Rectal smooth muscle tissue (tissue), 1 donor: Measurements from ENCODE around the gene EMC8.
"Not testable (repeated sequence)": the region's sequence is repeated elsewhere in the genome, so short reads cannot be mapped to it uniquely, and the experiment has no call there.

Experiments used
- H3K27ac ChIP-seq: one replicate; pipeline ENCODE4 v1.7.0; 2013; ENCODE audit warnings: low read depth, low read length, inconsistent platforms
- H3K27me3 ChIP-seq: one replicate; pipeline ENCODE4 v1.7.0; 2013; ENCODE audit warnings: low read length; ENCODE audit not compliant: control insufficient read depth, insufficient read depth
- H3K36me3 ChIP-seq: one replicate; pipeline ENCODE4 v1.7.0; 2013; ENCODE audit warnings: low read length; ENCODE audit not compliant: control insufficient read depth, insufficient read depth
- H3K4me1 ChIP-seq: one replicate; pipeline ENCODE4 v1.7.0; 2013; ENCODE audit warnings: low read length; ENCODE audit not compliant: control insufficient read depth, insufficient read depth
- H3K4me3 ChIP-seq: one replicate; pipeline ENCODE4 v1.7.0; 2013; ENCODE audit warnings: low read length
- H3K9ac ChIP-seq: one replicate; pipeline ENCODE4 v1.7.0; 2013; ENCODE audit warnings: low read length

Gene EMC8

DNA sequence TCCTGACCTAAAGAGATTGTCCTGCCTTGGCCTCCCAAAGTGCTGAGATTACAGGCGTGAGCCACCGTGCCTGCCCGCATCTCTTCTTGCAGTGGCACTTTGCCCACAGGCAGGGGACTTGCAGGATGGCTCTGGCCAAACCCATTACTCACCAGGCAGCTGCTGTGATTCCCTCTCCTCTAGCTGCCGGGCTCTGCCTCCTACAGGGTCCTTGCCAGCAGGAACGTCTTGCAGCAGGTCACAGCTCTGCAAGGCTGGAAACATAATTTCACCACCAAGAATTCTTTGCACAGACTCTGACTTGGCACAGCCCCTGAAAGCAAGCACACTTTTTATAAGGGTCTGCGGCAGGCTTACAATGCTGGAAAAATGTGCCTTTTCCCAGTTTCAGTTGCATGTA, 20.4 kb upstream of the EMC8 start:
- H3K4me3 ChIP-seq = no peak overlapping the region
- H3K27ac ChIP-seq = no peak overlapping the region
- H3K36me3 ChIP-seq = no peaks in the 10 kb centered on the region
- H3K27me3 ChIP-seq = no peaks in the 10 kb centered on the region
- H3K4me1 ChIP-seq = no peaks in the 10 kb centered on the region
- no peak overlapping the region for H3K9ac ChIP-seq

- no peak overlapping the region for H3K9ac ChIP-seq
- H3K4me1 ChIP-seq = no peaks in the 10 kb centered on the region
- H3K27ac ChIP-seq = no peak overlapping the region
- no peak overlapping the region for H3K4me3 ChIP-seq
- H3K27me3 ChIP-seq = no peaks in the 10 kb centered on the region
- H3K36me3 ChIP-seq = no peaks in the 10 kb centered on the region
Observed at GRCh38 chr16:85819245-85819644, 19.9 kb upstream of the EMC8 start.

DNA sequence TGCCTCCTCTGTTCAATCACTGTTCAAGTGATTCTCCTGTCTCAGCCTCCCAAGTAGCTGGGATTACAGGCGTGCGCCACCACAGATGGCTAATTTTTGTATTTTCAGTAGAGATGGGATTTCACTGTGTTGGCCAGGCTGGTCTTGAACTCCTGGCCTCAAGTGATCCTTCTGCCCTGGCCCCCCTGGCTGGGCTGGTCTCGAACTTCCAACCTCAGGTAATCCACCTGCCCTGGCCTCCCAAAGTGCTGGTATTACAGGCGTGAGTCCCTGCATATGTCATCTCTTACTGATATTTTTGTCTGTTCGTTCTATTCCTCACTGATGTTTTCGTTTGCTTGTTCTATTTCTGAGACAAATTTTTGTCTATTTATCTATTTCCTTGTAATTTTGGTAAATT, 17.9 kb upstream of the EMC8 start:
- H3K27me3 ChIP-seq, H3K4me3 ChIP-seq, H3K36me3 ChIP-seq, H3K27ac ChIP-seq, H3K4me1 ChIP-seq, H3K9ac ChIP-seq: not testable (repeated sequence)

DNA sequence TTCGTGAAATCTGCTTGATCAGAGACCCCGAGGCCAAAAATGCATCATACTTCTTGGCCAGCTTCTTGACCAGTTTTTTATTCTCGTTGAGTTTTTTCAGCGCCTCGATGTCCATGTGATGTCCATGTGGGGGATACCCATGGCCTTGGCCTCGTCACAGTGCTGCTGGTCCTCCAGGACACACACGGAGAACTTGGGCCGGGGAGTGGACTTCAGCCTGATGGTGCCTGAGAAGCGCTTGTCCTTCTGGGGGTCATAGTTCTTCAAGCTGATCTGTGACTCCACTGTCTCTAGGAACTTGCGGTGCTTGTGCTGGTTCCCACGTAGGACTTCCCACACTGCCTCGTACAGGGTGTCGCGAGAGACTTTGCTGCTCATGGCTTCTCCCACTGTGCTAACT, 16.8 kb upstream of the EMC8 start:
- Histone ChIP-seq H3K4me1 (no peaks in the 10 kb centered on the region), H3K27ac (no peak overlapping the region), H3K9ac (no peak overlapping the region), H3K36me3 (no peaks in the 10 kb centered on the region), H3K4me3 (no peak overlapping the region), H3K27me3 (peaks cover 3% of the 10 kb centered on the region)

DNA sequence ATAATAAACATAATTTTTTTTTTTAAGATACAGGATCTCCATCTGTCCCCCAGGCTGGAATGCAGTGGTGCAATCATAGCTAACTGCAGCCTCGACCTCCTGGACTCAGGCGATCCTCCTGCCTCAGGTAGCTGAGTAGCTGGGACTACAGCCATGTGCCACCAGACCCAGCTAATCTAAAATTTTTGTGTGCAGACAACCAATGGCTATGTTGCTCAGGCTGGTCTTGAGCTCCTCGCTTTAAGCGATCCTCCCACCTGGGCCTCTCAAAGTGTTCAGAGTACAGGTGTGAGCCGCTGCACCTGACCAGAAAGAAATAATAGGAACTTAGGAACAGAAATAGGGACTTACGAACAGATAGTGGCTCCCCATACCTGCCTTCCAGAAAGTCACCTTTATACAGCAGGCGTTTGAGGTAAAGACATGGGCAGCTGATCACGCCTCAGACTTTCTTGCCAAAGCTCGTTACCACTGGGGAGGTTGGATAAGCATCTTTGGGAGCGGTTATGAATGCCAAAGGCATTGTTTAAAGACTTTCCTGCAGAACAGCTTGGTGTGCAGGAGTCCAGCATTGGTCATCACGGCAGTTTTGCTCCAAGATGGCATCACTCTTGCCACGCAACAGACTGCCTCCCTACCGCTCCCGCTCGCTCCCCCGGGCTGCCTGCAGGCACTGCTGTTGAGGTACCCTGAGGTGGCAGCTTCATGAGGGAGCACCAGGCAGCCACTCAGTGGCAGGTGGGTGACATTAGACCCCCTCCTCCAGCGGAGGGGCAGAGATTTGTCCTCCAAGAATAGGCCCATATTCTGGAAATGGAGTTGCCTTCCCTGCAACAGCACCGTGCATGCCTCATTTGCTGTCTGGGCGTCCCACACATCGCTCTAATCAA, 13.7 kb upstream of the EMC8 start:
- Histone ChIP-seq H3K36me3 (no peaks in the 10 kb centered on the region), H3K9ac (no peak overlapping the region), H3K27me3 (peaks cover 3% of the 10 kb centered on the region), H3K4me3 (no peak overlapping the region), H3K4me1 (no peaks in the 10 kb centered on the region), H3K27ac (no peak overlapping the region)

- Histone ChIP-seq H3K4me3 (no peak overlapping the region), H3K27ac (no peak overlapping the region), H3K36me3 (no peaks in the 10 kb centered on the region), H3K9ac (no peak overlapping the region), H3K4me1 (no peaks in the 10 kb centered on the region), H3K27me3 (peaks cover 3% of the 10 kb centered on the region)
Observed at GRCh38 chr16:85812031-85812807, 12.9 kb upstream of the EMC8 start.

GRCh38 chr16:85810742-85811115, 11.4 kb upstream of the EMC8 start:
- H3K9ac ChIP-seq = no peak overlapping the region
- H3K27me3 ChIP-seq = peaks cover 3% of the 10 kb centered on the region
- H3K27ac ChIP-seq = no peak overlapping the region
- H3K36me3 ChIP-seq = peaks cover 8% of the 10 kb centered on the region
- no peaks in the 10 kb centered on the region for H3K4me1 ChIP-seq
- H3K4me3 ChIP-seq = no peak overlapping the region

DNA sequence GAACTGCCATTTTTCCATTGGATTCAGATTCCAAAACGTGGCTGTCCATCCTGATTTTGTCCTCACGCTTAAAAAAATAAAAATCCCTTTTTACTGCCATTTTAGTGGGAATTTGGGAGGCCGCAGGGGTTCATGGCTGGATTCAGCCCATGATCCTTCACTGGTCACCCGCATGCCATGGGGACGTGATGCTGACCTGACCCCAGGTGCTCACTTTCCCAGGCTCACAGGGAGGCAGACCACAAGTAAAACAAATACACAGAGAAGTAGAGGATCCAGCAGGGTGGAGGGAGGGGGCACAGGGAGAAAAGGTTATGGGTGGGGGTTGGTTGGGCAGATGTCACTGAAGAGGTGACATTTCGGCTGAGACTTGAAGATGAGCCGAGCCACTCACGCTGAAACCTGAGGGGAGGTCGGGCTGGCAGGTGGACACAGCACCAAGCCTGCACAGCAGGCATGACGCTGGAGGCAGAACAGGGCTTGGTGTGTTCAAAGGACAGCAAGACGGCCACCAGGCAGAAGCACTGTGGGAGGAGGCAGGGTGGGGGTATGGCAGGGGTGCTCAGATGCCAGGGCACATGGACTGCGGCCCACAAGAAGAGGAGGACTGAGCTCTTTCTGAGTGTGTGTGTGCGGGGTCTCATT, 10.9 kb upstream of the EMC8 start:
- Histone ChIP-seq H3K36me3 (peaks cover 11% of the 10 kb centered on the region), H3K9ac (no peak overlapping the region), H3K27ac (no peak overlapping the region), H3K27me3 (peaks cover 3% of the 10 kb centered on the region), H3K4me1 (no peaks in the 10 kb centered on the region), H3K4me3 (no peak overlapping the region)

DNA sequence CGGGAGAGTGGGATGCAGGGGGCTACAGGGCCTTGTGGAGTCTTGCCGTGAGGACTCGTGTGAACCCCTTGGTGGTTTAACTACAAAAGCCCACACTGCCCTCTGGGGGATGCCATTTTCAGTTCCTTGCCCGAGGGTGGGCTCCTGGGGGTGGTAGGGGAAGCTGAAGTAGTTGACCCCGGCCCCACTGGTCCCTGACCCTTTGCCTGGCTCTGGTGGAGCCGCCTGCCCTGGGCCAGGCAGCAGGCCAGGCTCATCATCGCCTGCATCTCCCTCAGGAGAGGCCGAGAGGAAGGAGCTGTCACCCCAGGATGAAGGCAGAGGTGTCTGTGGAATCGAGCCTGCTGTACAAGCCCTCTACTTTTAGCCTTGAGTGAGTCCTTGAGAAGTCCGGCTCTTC, 10.3 kb upstream of the EMC8 start:
- Histone ChIP-seq H3K36me3 (peaks cover 15% of the 10 kb centered on the region), H3K4me3 (no peak overlapping the region), H3K9ac (no peak overlapping the region), H3K27ac (no peak overlapping the region), H3K27me3 (peaks cover 3% of the 10 kb centered on the region), H3K4me1 (no peaks in the 10 kb centered on the region)

GRCh38 chr16:85808926-85809325, 9.6 kb upstream of the EMC8 start:
- H3K27ac ChIP-seq = no peak overlapping the region
- H3K9ac ChIP-seq = no peak overlapping the region
- peaks cover 3% of the 10 kb centered on the region for H3K27me3 ChIP-seq
- no peaks in the 10 kb centered on the region for H3K4me1 ChIP-seq
- no peak overlapping the region for H3K4me3 ChIP-seq
- H3K36me3 ChIP-seq = peaks cover 15% of the 10 kb centered on the region

DNA sequence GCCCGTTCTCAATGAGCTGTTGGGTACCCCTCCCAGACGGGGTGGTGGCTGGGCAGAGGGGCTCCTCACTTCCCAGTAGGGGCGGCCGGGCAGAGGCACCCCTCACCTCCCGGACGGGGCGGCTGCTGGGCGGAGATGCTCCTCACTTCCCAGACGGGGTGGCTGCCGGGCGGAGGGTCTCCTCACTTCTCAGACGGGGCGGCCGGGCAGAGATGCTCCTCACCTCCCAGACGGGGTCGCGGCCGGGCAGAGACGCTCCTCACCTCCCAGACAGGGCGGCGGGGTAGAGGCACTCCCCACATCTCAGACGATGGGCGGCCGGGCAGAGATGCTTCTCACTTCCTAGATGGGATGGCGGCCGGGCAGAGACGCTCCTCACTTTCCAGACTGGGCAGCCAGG, 8.8 kb upstream of the EMC8 start:
- H3K27ac ChIP-seq, H3K4me3 ChIP-seq: not testable (repeated sequence)
- H3K36me3 ChIP-seq = peaks cover 21% of the 10 kb centered on the region

DNA sequence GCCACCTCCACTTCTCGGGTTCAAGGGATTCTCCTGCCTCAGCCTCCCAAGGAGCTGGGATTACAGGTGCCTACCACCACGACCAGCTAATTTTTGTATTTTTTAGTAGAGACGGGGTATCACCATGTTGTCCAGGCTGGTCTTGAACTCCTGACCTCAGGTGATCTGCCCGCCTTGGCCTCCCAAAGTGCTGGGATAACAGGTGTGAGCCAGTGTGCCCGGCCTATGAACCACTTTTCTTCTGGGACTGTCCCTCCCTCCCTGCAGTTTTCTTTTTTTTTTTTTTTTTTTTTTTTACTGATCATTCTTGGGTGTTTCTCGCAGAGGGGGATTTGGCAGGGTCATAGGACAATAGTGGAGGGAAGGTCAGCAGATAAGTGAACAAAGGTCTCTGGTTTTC, 8.0 kb upstream of the EMC8 start:
- not testable (repeated sequence) for H3K4me1 ChIP-seq, H3K9ac ChIP-seq, H3K27ac ChIP-seq, H3K27me3 ChIP-seq, H3K4me3 ChIP-seq
- H3K36me3 ChIP-seq = peaks cover 25% of the 10 kb centered on the region

More for the DNA sequence above, 8.8 kb upstream of the EMC8 start:
- not testable (repeated sequence) for H3K27me3 ChIP-seq, H3K4me1 ChIP-seq, H3K9ac ChIP-seq
